ENCODE results near the gene THUMPD3.

THUMPD3 gene

DNA sequence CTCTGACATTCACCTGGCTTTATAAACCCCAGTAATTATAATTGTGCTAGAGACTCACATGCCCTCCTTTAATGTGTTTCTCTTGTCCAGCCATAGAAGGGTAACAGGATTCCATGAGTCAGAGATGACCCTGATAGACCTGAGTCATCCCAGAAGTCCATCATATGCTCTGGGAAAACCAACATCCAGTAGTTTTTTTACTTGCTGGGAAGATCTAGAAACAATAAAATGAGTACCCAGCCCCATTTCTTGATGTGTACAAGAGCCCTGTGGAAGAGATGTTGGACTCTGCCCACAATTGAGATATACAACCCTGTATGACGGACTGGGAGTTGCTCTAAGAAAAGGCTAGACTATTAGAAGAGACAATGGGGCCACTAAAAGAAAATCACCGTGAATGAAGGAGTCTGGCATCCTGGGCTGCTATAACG is 22.4 kb upstream of the THUMPD3 start:
- DNase-seq = no peak

GRCh38 chr3:9342696-9343095 is 20.2 kb upstream of the THUMPD3 start:
- no peaks in the 10 kb centered on the region for H3K36me3 ChIP-seq
- DNase-seq = no peak
- H3K4me3 ChIP-seq (ENCODE audit: low read depth, low read length) = no peak overlapping the region
- no peaks in the 10 kb centered on the region for H3K4me1 ChIP-seq
- H3K9me3 ChIP-seq = no peaks in the 10 kb centered on the region
- TF ChIP-seq, protein P1, sequence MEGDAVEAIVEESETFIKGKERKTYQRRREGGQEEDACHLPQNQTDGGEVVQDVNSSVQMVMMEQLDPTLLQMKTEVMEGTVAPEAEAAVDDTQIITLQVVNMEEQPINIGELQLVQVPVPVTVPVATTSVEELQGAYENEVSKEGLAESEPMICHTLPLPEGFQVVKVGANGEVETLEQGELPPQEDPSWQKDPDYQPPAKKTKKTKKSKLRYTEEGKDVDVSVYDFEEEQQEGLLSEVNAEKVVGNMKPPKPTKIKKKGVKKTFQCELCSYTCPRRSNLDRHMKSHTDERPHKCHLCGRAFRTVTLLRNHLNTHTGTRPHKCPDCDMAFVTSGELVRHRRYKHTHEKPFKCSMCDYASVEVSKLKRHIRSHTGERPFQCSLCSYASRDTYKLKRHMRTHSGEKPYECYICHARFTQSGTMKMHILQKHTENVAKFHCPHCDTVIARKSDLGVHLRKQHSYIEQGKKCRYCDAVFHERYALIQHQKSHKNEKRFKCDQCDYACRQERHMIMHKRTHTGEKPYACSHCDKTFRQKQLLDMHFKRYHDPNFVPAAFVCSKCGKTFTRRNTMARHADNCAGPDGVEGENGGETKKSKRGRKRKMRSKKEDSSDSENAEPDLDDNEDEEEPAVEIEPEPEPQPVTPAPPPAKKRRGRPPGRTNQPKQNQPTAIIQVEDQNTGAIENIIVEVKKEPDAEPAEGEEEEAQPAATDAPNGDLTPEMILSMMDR (IDR thresholded peaks at IDR 0.05; ENCODE audit: low read depth, low read length) = no peak
- no peaks in the 10 kb centered on the region for H3K27me3 ChIP-seq

More for the DNA sequence above, 22.4 kb upstream of the THUMPD3 start:
- Histone ChIP-seq H3K27me3 (no peaks in the 10 kb centered on the region), H3K36me3 (no peaks in the 10 kb centered on the region), H3K4me1 (no peaks in the 10 kb centered on the region), H3K9me3 (no peaks in the 10 kb centered on the region), H3K4me3 (ENCODE audit: low read depth, low read length) (no peak overlapping the region)
- TF ChIP-seq, protein P1 (IDR thresholded peaks at IDR 0.05; ENCODE audit: low read depth, low read length) = no peak

DNA sequence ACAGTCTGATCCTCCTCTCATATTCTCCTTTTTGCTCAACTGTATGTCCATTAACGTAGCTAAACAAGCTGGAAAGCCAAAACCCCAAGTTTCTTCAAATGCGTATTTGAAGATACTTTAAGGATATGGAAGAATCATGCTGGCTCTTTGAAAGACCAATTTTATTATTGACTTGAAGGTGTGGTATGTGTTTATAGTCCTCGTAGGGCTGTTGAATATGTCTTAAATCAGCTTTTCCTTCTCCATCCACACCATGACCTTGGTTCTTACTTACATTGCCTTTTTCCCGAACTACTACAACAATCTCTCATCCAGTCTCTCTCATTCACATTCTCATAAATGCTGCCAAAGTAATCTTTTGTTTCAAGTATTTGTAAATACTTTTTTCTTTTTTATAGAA is 19.7 kb upstream of the THUMPD3 start:
- Histone ChIP-seq H3K36me3 (no peaks in the 10 kb centered on the region), H3K4me1 (no peaks in the 10 kb centered on the region), H3K4me3 (ENCODE audit: low read depth, low read length) (no peak overlapping the region), H3K27me3 (no peaks in the 10 kb centered on the region), H3K9me3 (no peaks in the 10 kb centered on the region)
- TF ChIP-seq, protein P1 (IDR thresholded peaks at IDR 0.05; ENCODE audit: low read depth, low read length) = no peak
- DNase-seq = no peak

GRCh38 chr3:9345041-9345440 is 17.8 kb upstream of the THUMPD3 start:
- no peaks in the 10 kb centered on the region for H3K27me3 ChIP-seq
- H3K4me1 ChIP-seq = no peaks in the 10 kb centered on the region
- no peak for DNase-seq
- H3K4me3 ChIP-seq (ENCODE audit: low read depth, low read length) = no peak overlapping the region
- no peaks in the 10 kb centered on the region for H3K9me3 ChIP-seq
- no peaks in the 10 kb centered on the region for H3K36me3 ChIP-seq
- TF ChIP-seq, protein P1 (IDR thresholded peaks at IDR 0.05; ENCODE audit: low read depth, low read length) = no peak

DNA sequence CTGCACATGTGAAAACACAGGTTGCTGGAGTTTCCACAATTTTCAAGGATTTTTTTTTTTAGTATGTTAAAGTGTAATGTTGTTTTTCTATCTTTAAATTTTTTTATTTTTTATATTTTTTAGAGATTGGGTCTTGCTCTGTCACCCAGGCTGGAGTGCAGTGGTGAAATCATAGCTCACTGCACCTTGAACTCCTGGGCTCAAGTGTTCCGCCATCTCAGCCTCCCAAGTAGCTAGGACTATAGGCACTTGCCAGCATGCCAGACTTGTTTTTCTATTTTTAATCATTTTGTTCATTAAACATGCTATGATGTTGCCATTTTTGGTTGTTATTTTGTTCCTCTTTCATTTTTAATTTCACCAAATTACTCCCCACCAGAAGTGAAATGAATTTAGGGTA is 16.7 kb upstream of the THUMPD3 start:
- TF ChIP-seq, protein P1 (IDR thresholded peaks at IDR 0.05; ENCODE audit: low read depth, low read length) = no peak
- no peaks in the 10 kb centered on the region for H3K36me3 ChIP-seq
- no peak for DNase-seq
- H3K9me3 ChIP-seq = no peaks in the 10 kb centered on the region
- no peaks in the 10 kb centered on the region for H3K27me3 ChIP-seq
- no peak overlapping the region for H3K4me3 ChIP-seq (ENCODE audit: low read depth, low read length)
- no peaks in the 10 kb centered on the region for H3K4me1 ChIP-seq

- H3K9me3 ChIP-seq = no peaks in the 10 kb centered on the region
- no peaks in the 10 kb centered on the region for H3K27me3 ChIP-seq
- DNase-seq = no peak
- TF ChIP-seq, protein P1 (IDR thresholded peaks at IDR 0.05; ENCODE audit: low read depth, low read length) = no peak
- H3K4me1 ChIP-seq = no peaks in the 10 kb centered on the region
- H3K4me3 ChIP-seq (ENCODE audit: low read depth, low read length) = no peak overlapping the region
- no peaks in the 10 kb centered on the region for H3K36me3 ChIP-seq
Measured at GRCh38 chr3:9347081-9347480, 15.8 kb upstream of the THUMPD3 start.

All from BE2C (cell line).